Measurements from ENCODE around the gene VCL.
"Not testable (repeated sequence)": the region's sequence is repeated elsewhere in the genome, so short reads cannot be mapped to it uniquely, and the experiment has no call there.

DNA sequence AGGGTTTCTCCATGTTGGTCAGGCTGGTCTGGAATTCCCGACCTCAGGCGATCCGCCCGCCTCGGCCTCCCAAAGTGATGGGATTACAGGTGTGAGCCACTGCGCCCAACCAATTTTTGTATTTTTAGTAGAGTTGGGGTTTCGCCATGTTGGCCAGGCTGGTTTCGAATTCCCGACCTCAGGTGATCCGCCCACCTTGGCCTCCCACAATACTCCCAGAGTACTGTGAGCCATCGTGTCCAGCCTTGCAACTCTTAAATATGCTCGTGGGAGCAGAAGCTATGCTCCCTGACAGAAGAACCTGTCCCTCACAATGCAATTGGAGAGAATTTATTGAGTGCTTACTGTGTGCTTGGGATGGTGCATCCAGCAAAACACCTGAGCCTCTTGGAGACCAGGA is 34.4 kb upstream of the VCL start:
- TF ChIP-seq, protein P1, sequence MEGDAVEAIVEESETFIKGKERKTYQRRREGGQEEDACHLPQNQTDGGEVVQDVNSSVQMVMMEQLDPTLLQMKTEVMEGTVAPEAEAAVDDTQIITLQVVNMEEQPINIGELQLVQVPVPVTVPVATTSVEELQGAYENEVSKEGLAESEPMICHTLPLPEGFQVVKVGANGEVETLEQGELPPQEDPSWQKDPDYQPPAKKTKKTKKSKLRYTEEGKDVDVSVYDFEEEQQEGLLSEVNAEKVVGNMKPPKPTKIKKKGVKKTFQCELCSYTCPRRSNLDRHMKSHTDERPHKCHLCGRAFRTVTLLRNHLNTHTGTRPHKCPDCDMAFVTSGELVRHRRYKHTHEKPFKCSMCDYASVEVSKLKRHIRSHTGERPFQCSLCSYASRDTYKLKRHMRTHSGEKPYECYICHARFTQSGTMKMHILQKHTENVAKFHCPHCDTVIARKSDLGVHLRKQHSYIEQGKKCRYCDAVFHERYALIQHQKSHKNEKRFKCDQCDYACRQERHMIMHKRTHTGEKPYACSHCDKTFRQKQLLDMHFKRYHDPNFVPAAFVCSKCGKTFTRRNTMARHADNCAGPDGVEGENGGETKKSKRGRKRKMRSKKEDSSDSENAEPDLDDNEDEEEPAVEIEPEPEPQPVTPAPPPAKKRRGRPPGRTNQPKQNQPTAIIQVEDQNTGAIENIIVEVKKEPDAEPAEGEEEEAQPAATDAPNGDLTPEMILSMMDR (IDR thresholded peaks at IDR 0.05), result not testable (repeated sequence)
- TF ChIP-seq, protein P2, sequence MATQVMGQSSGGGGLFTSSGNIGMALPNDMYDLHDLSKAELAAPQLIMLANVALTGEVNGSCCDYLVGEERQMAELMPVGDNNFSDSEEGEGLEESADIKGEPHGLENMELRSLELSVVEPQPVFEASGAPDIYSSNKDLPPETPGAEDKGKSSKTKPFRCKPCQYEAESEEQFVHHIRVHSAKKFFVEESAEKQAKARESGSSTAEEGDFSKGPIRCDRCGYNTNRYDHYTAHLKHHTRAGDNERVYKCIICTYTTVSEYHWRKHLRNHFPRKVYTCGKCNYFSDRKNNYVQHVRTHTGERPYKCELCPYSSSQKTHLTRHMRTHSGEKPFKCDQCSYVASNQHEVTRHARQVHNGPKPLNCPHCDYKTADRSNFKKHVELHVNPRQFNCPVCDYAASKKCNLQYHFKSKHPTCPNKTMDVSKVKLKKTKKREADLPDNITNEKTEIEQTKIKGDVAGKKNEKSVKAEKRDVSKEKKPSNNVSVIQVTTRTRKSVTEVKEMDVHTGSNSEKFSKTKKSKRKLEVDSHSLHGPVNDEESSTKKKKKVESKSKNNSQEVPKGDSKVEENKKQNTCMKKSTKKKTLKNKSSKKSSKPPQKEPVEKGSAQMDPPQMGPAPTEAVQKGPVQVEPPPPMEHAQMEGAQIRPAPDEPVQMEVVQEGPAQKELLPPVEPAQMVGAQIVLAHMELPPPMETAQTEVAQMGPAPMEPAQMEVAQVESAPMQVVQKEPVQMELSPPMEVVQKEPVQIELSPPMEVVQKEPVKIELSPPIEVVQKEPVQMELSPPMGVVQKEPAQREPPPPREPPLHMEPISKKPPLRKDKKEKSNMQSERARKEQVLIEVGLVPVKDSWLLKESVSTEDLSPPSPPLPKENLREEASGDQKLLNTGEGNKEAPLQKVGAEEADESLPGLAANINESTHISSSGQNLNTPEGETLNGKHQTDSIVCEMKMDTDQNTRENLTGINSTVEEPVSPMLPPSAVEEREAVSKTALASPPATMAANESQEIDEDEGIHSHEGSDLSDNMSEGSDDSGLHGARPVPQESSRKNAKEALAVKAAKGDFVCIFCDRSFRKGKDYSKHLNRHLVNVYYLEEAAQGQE (IDR thresholded peaks at IDR 0.05; ENCODE audit: insufficient read depth in 1 of 2, low read depth in 2 of 2, low read length in 1 of 2), result not testable (repeated sequence)
- TF ChIP-seq POLR2AphosphoS5 (IDR thresholded peaks at IDR 0.05; ENCODE audit: low read depth, low read length), result not testable (repeated sequence)

Measured in Panc1 (cell line).